ENCODE results near the gene DYNC1I1.

- no peak for TF ChIP-seq TAF1 (IDR thresholded peaks at IDR 0.05; ENCODE audit: borderline replicate concordance, insufficient read depth, low read length)
- TF ChIP-seq REST (IDR thresholded peaks at IDR 0.05; ENCODE audit: insufficient read depth in 1 of 2, low read depth in 2 of 2, low read length in 2 of 2): no peak
Measured at GRCh38 chr7:96033009-96033598, 260.8 kb downstream of the DYNC1I1 start.
